GM18868 (cell line): Measurements from ENCODE around the gene AGAP1.

Source experiments
- ATAC-seq: cut with Tn5 transposase; IDR thresholded peaks from one replicate; pipeline ENCODE4 v1.9.1; 2021; ENCODE audit warnings: mild to moderate bottlenecking, moderate library complexity; ENCODE audit not compliant: unreplicated experiment

AGAP1 gene

GRCh38 chr2:236161082-236161462, 667.2 kb downstream of the AGAP1 start:
- ATAC-seq: no peak

GRCh38 chr2:236161531-236161930, 667.7 kb downstream of the AGAP1 start:
- no peak for ATAC-seq

GRCh38 chr2:236162031-236162845, 668.4 kb downstream of the AGAP1 start:
- no peak for ATAC-seq

- no peak for ATAC-seq
These were observed 669.1 kb downstream of the AGAP1 start for GRCh38 chr2:236162882-236163470.

- no peak for ATAC-seq
These were observed 669.8 kb downstream of the AGAP1 start for GRCh38 chr2:236163471-236164200.

- no peak for ATAC-seq
These were observed 670.5 kb downstream of the AGAP1 start for GRCh38 chr2:236164201-236164924.

- no peak for ATAC-seq
These were observed 671.3 kb downstream of the AGAP1 start for GRCh38 chr2:236164925-236165841.

GRCh38 chr2:236165842-236166795, 672.3 kb downstream of the AGAP1 start:
- no peak for ATAC-seq

- ATAC-seq: no peak
These were observed 673.0 kb downstream of the AGAP1 start for GRCh38 chr2:236166796-236167296.

GRCh38 chr2:236167297-236168109, 673.7 kb downstream of the AGAP1 start:
- no peak for ATAC-seq

- ATAC-seq: no peak
These were observed 674.6 kb downstream of the AGAP1 start, which contains the start of gene GBX2 for GRCh38 chr2:236168110-236169080. GBX2 (minus strand) TSS chr2:236168386; CDS start chr2:236167971, 415 bp downstream.

- no peak for ATAC-seq
These were observed 675.4 kb downstream of the AGAP1 start for GRCh38 chr2:236169151-236169721.

GRCh38 chr2:236169741-236170589, 676.1 kb downstream of the AGAP1 start:
- ATAC-seq: no peak

- ATAC-seq: no peak
These were observed 676.8 kb downstream of the AGAP1 start for GRCh38 chr2:236170590-236171165.

GRCh38 chr2:236171181-236171679, 677.4 kb downstream of the AGAP1 start:
- no peak for ATAC-seq
